OCI-LY1 (cell line): Measurements from ENCODE around the gene FNBP1.

Experiments
- H2AFZ ChIP-seq: fragments of 200-600 bp; sonication (generic), shearing (Covaris generic); 2 replicates; pipeline ENCODE4 v1.6.0; 2014; ENCODE audit warnings: antibody characterized with exemption, mild to moderate bottlenecking, low read length
- H3F3A ChIP-seq: fragments of 200-600 bp; sonication (generic), shearing (Covaris generic); 2 replicates; pipeline ENCODE4 v1.6.0; 2014; ENCODE audit warnings: mild to moderate bottlenecking, antibody characterized with exemption, low read length, moderate library complexity; ENCODE audit not compliant: insufficient read depth
- H3K27ac ChIP-seq: fragments of 200-600 bp; sonication (generic); 2 replicates; pipeline ENCODE4 v1.5.1; 2014; ENCODE audit warnings: low read length, mixed run types, mild to moderate bottlenecking, low read depth; ENCODE audit not compliant: poor library complexity, severe bottlenecking
- H3K27me3 ChIP-seq: fragments of 200-600 bp; sonication (generic); 2 replicates; pipeline ENCODE4 v1.6.0; 2014; ENCODE audit warnings: antibody characterized with exemption, mild to moderate bottlenecking, low read length, moderate library complexity; ENCODE audit not compliant: insufficient read depth
- H3K36me3 ChIP-seq: fragments of 200-600 bp; sonication (generic); 2 replicates; pipeline ENCODE4 v1.6.1; 2014; ENCODE audit warnings: mild to moderate bottlenecking, antibody characterized with exemption, low read length, moderate library complexity, mixed read lengths; ENCODE audit not compliant: insufficient read depth
- H3K4me1 ChIP-seq: fragments of 200-600 bp; sonication (generic); 2 replicates; pipeline ENCODE4 v1.5.1; 2014; ENCODE audit warnings: mild to moderate bottlenecking, low read length, moderate library complexity; ENCODE audit not compliant: insufficient read depth, severe bottlenecking
- H3K4me2 ChIP-seq: fragments of 200-600 bp; sonication (generic), shearing (Covaris generic); 2 replicates; pipeline ENCODE4 v1.6.1; 2014; ENCODE audit warnings: low read length
- H3K4me3 ChIP-seq: fragments of 200-600 bp; sonication (generic); 2 replicates; pipeline ENCODE4 v1.5.1; 2014; ENCODE audit warnings: low read length, low read depth, mild to moderate bottlenecking, mixed read lengths; ENCODE audit not compliant: poor library complexity, severe bottlenecking
- H3K79me2 ChIP-seq: fragments of 200-600 bp; shearing (Covaris generic); 2 replicates; pipeline ENCODE4 v1.6.1; 2016; ENCODE audit warnings: mixed run types, low read length, mixed read lengths; ENCODE audit not compliant: insufficient read depth
- H3K9ac ChIP-seq: fragments of 200-600 bp; sonication (generic), shearing (Covaris generic); 2 replicates; pipeline ENCODE4 v1.6.1; 2014; ENCODE audit warnings: mild to moderate bottlenecking, low read length, mixed read lengths
- H3K9me2 ChIP-seq: fragments of 200-600 bp; sonication (generic), shearing (Covaris generic); 2 replicates; pipeline ENCODE4 v1.6.1; 2014; ENCODE audit warnings: low read depth, mild to moderate bottlenecking, low read length, mixed read lengths
- H3K9me3 ChIP-seq: fragments of 200-600 bp; shearing (Covaris generic); 2 replicates; pipeline ENCODE4 v1.6.1; 2014; ENCODE audit warnings: low read length, mixed read lengths
- H4K20me1 ChIP-seq: fragments of 200-600 bp; sonication (generic), shearing (Covaris generic); 2 replicates; pipeline ENCODE4 v1.6.0; 2016; ENCODE audit warnings: mild to moderate bottlenecking, low read length; ENCODE audit not compliant: insufficient read depth
- CTCF ChIP-seq: fragments of 200-600 bp; sonication (generic), shearing (Covaris generic); IDR thresholded peaks from 2 replicates; pipeline ENCODE4 v1.5.1; 2017; ENCODE audit warnings: mild to moderate bottlenecking, antibody characterized with exemption, low read length, moderate library complexity, mixed read lengths
- EZH2 ChIP-seq: fragments of 200-600 bp; sonication (generic), shearing (Covaris generic); IDR thresholded peaks from 2 replicates; pipeline ENCODE4 v1.8.0; 2017; ENCODE audit warnings: borderline replicate concordance, mixed run types, mild to moderate bottlenecking, antibody characterized with exemption, low read length, moderate library complexity, mixed read lengths

Gene FNBP1

GRCh38 chr9:129904734-129905133 is 138.3 kb downstream of the FNBP1 start:
- Histone ChIP-seq H3K9me3 (no peaks in the 10 kb centered on the region), H3K27me3 (no peaks in the 10 kb centered on the region), H3K4me2 (no peak overlapping the region), H3K27ac (no peak overlapping the region), H3K4me3 (no peak overlapping the region), H3K9me2 (no peaks in the 10 kb centered on the region), H3K9ac (no peak overlapping the region), H2AFZ (no peak overlapping the region), H3K36me3 (no peaks in the 10 kb centered on the region), H4K20me1 (no peaks in the 10 kb centered on the region), H3K4me1 (no peaks in the 10 kb centered on the region), H3K79me2 (no peaks in the 10 kb centered on the region), H3F3A (no peaks in the 10 kb centered on the region)
- TF ChIP-seq EZH2 (no peak), CTCF (no peak)

- no peaks in the 10 kb centered on the region for H3K79me2 ChIP-seq
- TF ChIP-seq EZH2 (no peak), CTCF (no peak)
- no peak overlapping the region for H3K4me2 ChIP-seq
- H2AFZ ChIP-seq, result no peak overlapping the region
- H3K36me3 ChIP-seq, result no peaks in the 10 kb centered on the region
- no peaks in the 10 kb centered on the region for H3K9me3 ChIP-seq
- H3K9ac ChIP-seq, result no peak overlapping the region
- H3K9me2 ChIP-seq, result no peaks in the 10 kb centered on the region
- H4K20me1 ChIP-seq, result no peaks in the 10 kb centered on the region
- no peaks in the 10 kb centered on the region for H3K4me1 ChIP-seq
- H3F3A ChIP-seq, result no peaks in the 10 kb centered on the region
- no peak overlapping the region for H3K4me3 ChIP-seq
- H3K27me3 ChIP-seq, result no peaks in the 10 kb centered on the region
- no peak overlapping the region for H3K27ac ChIP-seq
Observed at GRCh38 chr9:129902740-129903134, 140.3 kb downstream of the FNBP1 start.

- Histone ChIP-seq H4K20me1 (no peaks in the 10 kb centered on the region), H3K9ac (no peak overlapping the region), H3K9me3 (no peaks in the 10 kb centered on the region)
Observed at GRCh38 chr9:129901993-129902739, 140.8 kb downstream of the FNBP1 start.

More at GRCh38 chr9:129901993-129902739, 140.8 kb downstream of the FNBP1 start:
- Histone ChIP-seq H3F3A (no peaks in the 10 kb centered on the region), H3K4me2 (no peak overlapping the region), H3K27me3 (no peaks in the 10 kb centered on the region), H3K27ac (no peak overlapping the region), H3K36me3 (no peaks in the 10 kb centered on the region), H3K9me2 (no peaks in the 10 kb centered on the region), H3K4me3 (no peak overlapping the region), H2AFZ (no peak overlapping the region), H3K79me2 (no peaks in the 10 kb centered on the region), H3K4me1 (no peaks in the 10 kb centered on the region)
- TF ChIP-seq EZH2 (no peak), CTCF (no peak)
